Stimulated activated CD8-positive, alpha-beta memory T cell treated with anti-CD3 and anti-CD28 coated beads, Interleukin-12 subunit alpha, Interleukin-12 subunit beta, amount 100 ng/mL, for 4 hours (primary cell): ENCODE results near the gene FGF7.
"Not testable (repeated sequence)": the region's sequence is repeated elsewhere in the genome, so short reads cannot be mapped to it uniquely, and the experiment has no call there.

Experiments used
- DNase-seq: peaks from one replicate; pipeline ENCODE4 v3.0.0-alpha.2; 2020; ENCODE audit warnings: low read depth

FGF7 gene

GRCh38 chr15:49495993-49496753, 73.1 kb downstream of the FGF7 start:
- no peak for DNase-seq

DNA sequence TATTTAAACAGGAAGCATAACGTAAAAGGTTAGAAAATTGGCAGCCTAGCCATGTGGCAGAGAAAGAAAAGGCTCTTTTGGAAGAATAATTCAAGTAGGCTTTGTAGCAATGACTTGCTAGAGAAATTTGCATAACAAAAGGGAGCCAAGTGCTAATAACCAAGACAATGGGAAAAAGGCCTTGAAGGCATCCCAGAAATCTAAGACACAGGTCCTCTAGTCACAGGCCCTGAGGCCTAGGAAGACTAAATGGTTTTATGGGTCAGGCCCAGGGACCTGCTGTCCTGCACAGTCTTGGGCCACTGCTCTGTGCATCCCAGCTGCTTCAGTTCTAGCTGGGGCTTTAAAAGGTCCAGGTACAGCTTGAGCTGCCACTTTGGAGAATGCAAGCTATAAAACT, 78.5 kb downstream of the FGF7 start:
- DNase-seq = no peak

DNA sequence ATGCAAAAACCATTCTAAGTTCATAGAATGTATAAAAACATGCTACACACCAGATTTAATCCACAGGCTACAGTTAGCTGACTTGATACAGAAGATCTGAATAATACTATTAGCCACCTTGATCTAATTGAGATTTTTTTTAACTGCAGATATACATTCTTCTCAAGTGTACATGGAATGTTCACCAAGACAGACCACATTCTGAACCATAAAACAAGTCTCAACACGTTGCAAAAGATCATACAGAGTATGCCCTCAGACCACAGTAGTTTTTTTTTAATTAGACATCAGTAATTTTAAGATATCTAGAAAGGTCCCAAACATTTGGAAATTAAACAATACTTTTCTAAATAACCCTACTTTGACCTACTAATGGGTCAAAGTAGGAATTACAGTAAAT, 83.3 kb downstream of the FGF7 start:
- DNase-seq = no peak

- no peak for DNase-seq
Measured at GRCh38 chr15:49507261-49507660, 84.2 kb downstream of the FGF7 start.

DNA sequence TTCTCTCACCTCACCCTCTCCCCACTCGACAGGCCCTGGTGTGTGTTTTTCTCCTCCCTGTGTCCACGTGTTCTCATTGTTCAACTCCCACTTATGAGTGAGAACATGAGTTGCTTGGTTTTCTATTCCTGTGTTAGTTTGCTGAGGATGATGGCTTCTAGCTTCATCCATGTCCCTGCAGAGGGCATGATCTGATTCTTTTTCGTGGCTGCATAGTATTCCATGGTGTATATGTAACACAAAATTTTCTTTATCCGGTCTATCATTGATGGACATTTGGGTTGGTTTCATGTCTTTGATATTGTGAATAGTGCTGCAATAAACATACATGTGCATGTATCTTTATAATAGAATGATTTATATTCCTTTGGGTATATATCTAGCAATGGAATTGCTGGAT, 89.7 kb downstream of the FGF7 start:
- DNase-seq = not testable (repeated sequence)

DNA sequence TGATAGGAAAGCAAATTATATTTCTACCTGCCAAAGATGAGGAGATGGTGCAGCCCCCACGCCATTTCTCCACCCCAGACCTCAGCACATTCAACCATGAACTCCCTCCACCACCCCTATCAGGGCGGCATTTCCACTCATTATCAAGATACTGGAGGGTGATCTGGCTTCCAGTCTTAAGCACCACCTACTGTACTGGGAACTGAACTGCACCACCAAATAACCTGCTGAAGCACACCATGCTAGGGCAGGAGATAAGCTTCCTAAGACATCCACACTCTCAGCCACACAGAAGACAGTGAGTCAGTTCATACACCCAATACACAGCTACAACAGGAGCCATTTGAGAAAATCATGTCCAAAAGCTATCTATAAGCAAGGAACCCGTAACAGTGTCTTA, 98.8 kb downstream of the FGF7 start:
- DNase-seq = no peak

DNA sequence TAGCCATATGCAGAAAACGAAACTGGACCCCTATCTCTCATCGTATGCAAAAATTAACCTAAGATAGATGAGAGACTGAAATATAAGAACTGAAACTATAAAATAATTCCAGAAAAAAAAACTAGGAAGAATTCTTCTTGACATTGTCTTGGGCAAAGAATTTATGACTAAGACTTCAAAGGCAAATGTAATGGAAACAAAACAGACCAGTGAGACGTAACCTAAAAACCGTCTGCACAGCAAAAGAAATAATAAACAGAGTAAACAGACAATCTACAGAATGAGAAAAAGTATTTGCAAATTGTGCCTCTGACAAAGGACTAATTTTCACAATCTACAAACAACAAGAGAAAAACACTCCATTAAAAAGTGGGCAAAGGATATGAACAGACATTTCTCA, 105.2 kb downstream of the FGF7 start:
- no peak for DNase-seq

DNA sequence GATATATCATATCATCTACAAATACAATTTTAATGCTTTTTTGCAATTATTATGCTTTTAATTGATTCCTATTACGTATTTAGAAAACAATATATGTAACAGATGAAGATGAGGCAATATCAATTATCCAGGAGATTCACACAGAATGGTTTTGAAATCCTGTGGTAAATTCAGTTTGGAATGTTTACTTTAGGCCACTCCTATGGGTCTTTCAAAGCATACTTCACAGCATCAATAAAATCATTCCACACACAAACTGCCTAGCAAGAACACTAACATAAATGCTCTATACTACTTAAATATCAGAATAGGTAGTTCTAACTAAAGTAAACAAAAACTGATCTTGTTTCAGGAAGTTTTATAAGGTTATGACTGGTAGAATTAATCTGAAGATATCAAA, 107.0 kb downstream of the FGF7 start:
- DNase-seq = no peak
